K562 (cell line): ENCODE data around the gene IRF3. TPM values are rescaled to one million over a fixed set of nuclear protein-coding genes. Genes with fewer than 3 reads are reported as not detected.

Source experiments
- ATAC-seq: fragments of 200-7000 bp; cut with Tn5 transposase; 3 replicates; pipeline ENCODE4 v1.9.1; 2020; ENCODE audit warnings: moderate library complexity
- BruUV-seq: library from RNA; stranded (reverse); fragments of 400-500 nt; replicated peaks from 2 replicates; lab custom pipeline; 2021; lab: Mats Ljungman, UMichigan
- CTCF ChIA-PET: fragments of 300-600 bp; formaldehyde crosslinking; extraction: SDS; loops from one replicate; lab custom pipeline; 2021; ENCODE audit warnings: low intra/inter-chr PET ratio; lab: Yijun Ruan, JAX
- POLR2A ChIA-PET: fragments of 300-600, 350-650 bp; sonication (Branson Sonifier 250); formaldehyde crosslinking; extraction: SDS; loops from one replicate; lab custom pipeline; 2021; ENCODE audit warnings: antibody characterized with exemption, inconsistent platforms; lab: Yijun Ruan, JAX
- DNase-seq, 4 experiments: peaks; one replicate each; pipeline versions ENCODE4 v3.0.0 to v3.0.0-alpha.2; 2011 to 2018; ENCODE audit warnings: low spot score in 3 of 4, mixed read lengths in 3 of 4; ENCODE audit errors: extremely low read depth in 1 of 4
- FAIRE-seq: peaks from 2 replicates; lab custom pipeline; 2011; peaks lifted over from hg19 to GRCh38; lab: Jason Lieb, UNC
- H2AFZ ChIP-seq: 2 replicates; pipeline ENCODE4 v1.6.0; 2011; ENCODE audit warnings: low read depth, low read length, control low read depth, inconsistent platforms
- H3K27ac ChIP-seq: fragments of 200-600 bp; 3 replicates; pipeline ENCODE4 v1.8.0; 2011; ENCODE audit warnings: low read depth, mild to moderate bottlenecking, control low read depth, inconsistent platforms, low read length, moderate library complexity, mixed read lengths; ENCODE audit errors: extremely low read depth
- H3K27me3 ChIP-seq, 2 experiments: fragments of 300-600 bp in 1 of 2; 2 replicates in 1 of 2; 3 replicates in 1 of 2; pipeline versions ENCODE4 v1.6.0 to v1.8.0; 2011; ENCODE audit warnings: inconsistent platforms in 2 of 2, low read length in 2 of 2, mild to moderate bottlenecking in 1 of 2, mixed read lengths in 1 of 2, moderate library complexity in 1 of 2; ENCODE audit not compliant: control insufficient read depth in 2 of 2, insufficient read depth in 2 of 2
- H3K36me3 ChIP-seq: fragments of 300-600 bp; 3 replicates; pipeline ENCODE4 v1.8.0; 2011; ENCODE audit warnings: mild to moderate bottlenecking, low read length, inconsistent platforms; ENCODE audit not compliant: control insufficient read depth, insufficient read depth
- H3K4me1 ChIP-seq, 2 experiments: fragments of 200-600 bp in 1 of 2; replicated peaks in 1 of 2; 2 replicates in 1 of 2; 3 replicates in 1 of 2; pipeline versions ENCODE4 v1.5.1 to v1.8.0; 2011; ENCODE audit warnings: inconsistent platforms in 2 of 2, low read length in 2 of 2, mild to moderate bottlenecking in 1 of 2, mixed read lengths in 1 of 2, moderate library complexity in 1 of 2; ENCODE audit not compliant: control insufficient read depth in 2 of 2, insufficient read depth in 2 of 2
- H3K4me2 ChIP-seq: 2 replicates; pipeline ENCODE4 v1.6.1; 2011; ENCODE audit warnings: low read length, control low read depth, inconsistent platforms, mixed read lengths; ENCODE audit not compliant: insufficient read depth
- H3K4me3 ChIP-seq: fragments of 200-600 bp; sonication (generic), shearing (Covaris generic); 2 replicates; pipeline ENCODE4 v1.5.1; 2016; ENCODE audit warnings: control low read depth, inconsistent platforms
- H3K79me2 ChIP-seq: fragments of 200-600 bp; 3 replicates; pipeline ENCODE4 v1.8.0; 2011; ENCODE audit warnings: low read length, inconsistent platforms; ENCODE audit not compliant: control insufficient read depth, insufficient read depth
- H3K9ac ChIP-seq, 2 experiments: 2 replicates each; pipeline versions ENCODE4 v1.6.0 to v1.6.1; 2011; ENCODE audit warnings: low read depth in 2 of 2, low read length in 2 of 2, control low read depth in 1 of 2, inconsistent platforms in 1 of 2, mild to moderate bottlenecking in 1 of 2, mixed read lengths in 1 of 2; ENCODE audit not compliant: insufficient read depth in 1 of 2
- H3K9me1 ChIP-seq: one replicate; pipeline ENCODE4 v1.6.0; 2011; ENCODE audit warnings: inconsistent platforms, mild to moderate bottlenecking, low read length, moderate library complexity; ENCODE audit not compliant: control insufficient read depth, insufficient read depth
- H3K9me3 ChIP-seq: replicated peaks from 2 replicates; pipeline ENCODE4 v1.5.1; 2011; ENCODE audit warnings: low read depth, low read length, inconsistent platforms; ENCODE audit not compliant: control insufficient read depth, insufficient read depth
- H4K20me1 ChIP-seq: replicated peaks from 2 replicates; pipeline ENCODE4 v1.6.1; 2011; ENCODE audit warnings: low read length, inconsistent platforms, mixed read lengths; ENCODE audit not compliant: control insufficient read depth, insufficient read depth
- ATF1 ChIP-seq, 2 experiments: fragments of 450-650 bp in 1 of 2; IDR thresholded peaks; 2 replicates each; pipeline ENCODE4 v1.6.1; 2016; ENCODE audit warnings: missing compliant biosample characterization in 1 of 2, missing genetic modification characterization in 1 of 2
- BRF2 ChIP-seq: IDR thresholded peaks from 3 replicates; pipeline ENCODE4 v1.6.1; 2011; ENCODE audit warnings: borderline replicate concordance, mild to moderate bottlenecking; ENCODE audit not compliant: insufficient read length, insufficient read depth
- FOXA3 ChIP-seq, 2 experiments: fragments of 450-650 bp in 1 of 2; sonication (generic) in 1 of 2; formaldehyde crosslinking; IDR thresholded peaks in 1 of 2; conservative IDR thresholded peaks in 1 of 2; 2 replicates each; pipeline versions ENCODE4 v1.4.0 to v1.8.0; 2020 to 2022; ENCODE audit warnings: mild to moderate bottlenecking in 2 of 2, missing genetic modification reagents in 1 of 2
- PHTF2 ChIP-seq: fragments of 250-450 bp; sonication (Bioruptor Pico); IDR thresholded peaks from 2 replicates; pipeline ENCODE4 v1.5.0; 2021; ENCODE audit warnings: mild to moderate bottlenecking
- RBM22 ChIP-seq: fragments of 200-400 bp; formaldehyde crosslinking; IDR thresholded peaks from 2 replicates; pipeline ENCODE4 v1.6.1; 2018; ENCODE audit warnings: low read length, low read depth; ENCODE audit not compliant: poor library complexity, severe bottlenecking
- SMAD4 ChIP-seq: fragments of 250-450 bp; sonication (Bioruptor Pico); conservative IDR thresholded peaks from 2 replicates; pipeline ENCODE4 v1.8.0; 2021; ENCODE audit warnings: inconsistent platforms, mild to moderate bottlenecking, moderate library complexity
- STAG1 ChIP-seq: sonication (generic); formaldehyde crosslinking; IDR thresholded peaks from 2 replicates; pipeline ENCODE4 v1.5.0; 2020; ENCODE audit warnings: missing genetic modification reagents, borderline replicate concordance
- ZNF175 ChIP-seq: fragments of 200-800 bp; sonication (Bioruptor generic); IDR thresholded peaks from 2 replicates; pipeline ENCODE4 v1.6.1; 2016; ENCODE audit warnings: low read depth, mild to moderate bottlenecking, missing genetic modification characterization, missing compliant biosample characterization
- ZNF407 ChIP-seq: fragments of 450-650 bp; IDR thresholded peaks from 2 replicates; pipeline ENCODE4 v1.6.1; 2016; ENCODE audit warnings: low read depth
- WGBS: fragments of 100-300 bp; shearing (Covaris generic); methylation state at CpG from one replicate; pipeline ENCODE4 v1.1.6; 2016; ENCODE audit warnings: low coverage, mixed read lengths; ENCODE audit not compliant: insufficient coverage; ENCODE audit errors: missing lambda C conversion rate; 5-methylcytosine and 5-hydroxymethylcytosine counted together
- in situ Hi-C: fragments of 300-500 bp; cut with MboI; formaldehyde crosslinking; loops from 4 replicates; pipeline ENCODE4 v1.15.0; 2018; ENCODE audit warnings: inconsistent platforms, mixed read lengths
- intact Hi-C: fragments of 100-400 bp; cut with micrococcal nuclease; formaldehyde crosslinking; loops from 2 replicates; pipeline ENCODE4 v1.14.2; 2022
- polyA plus RNA-seq, 8 experiments: library from polyadenylated mRNA; depleted of rRNA in 4 of 8; stranded (reverse) in 5 of 8; unstranded in 3 of 8; fragments of >200 nt; fragmentation: Nextera tagmentation in 2 of 8; fragmentation: Illumina TruSeq in 1 of 8; extraction: Ambion mirVana in 2 of 8; extraction: Trizol in 1 of 8; gene quantifications; 2 replicates each; pipeline versions ENCODE4 v1.2.1 to v1.2.3, GENCODE V29; 2011 to 2014; ENCODE audit warnings: inconsistent platforms in 1 of 8, missing spikeins in 1 of 8
- total RNA-seq, 7 experiments: library from RNA; depleted of rRNA in 6 of 7; stranded (reverse); fragments of >200 nt in 6 of 7; fragmentation: Illumina TruSeq in 2 of 7; extraction: Trizol in 2 of 7; gene quantifications; 2 replicates each; pipeline versions ENCODE4 v1.2.1 to v1.2.3, GENCODE V29; 2011 to 2021; ENCODE audit warnings: low replicate concordance in 1 of 7
- TF ChIP-seq, protein P1 (sequence below), 2 experiments: fragments of 250-450 bp in 1 of 2; fragments of 450-650 bp in 1 of 2; sonication (Bioruptor Pico) in 1 of 2; IDR thresholded peaks; 2 replicates each; pipeline versions ENCODE4 v1.6.1 to v1.8.0; 2016 to 2021; ENCODE audit warnings: mild to moderate bottlenecking in 2 of 2, moderate library complexity in 2 of 2, missing compliant biosample characterization in 1 of 2, missing genetic modification characterization in 1 of 2

The IRF3 gene
- total and polyA plus RNA-seq, 9 of the 15 experiments (the other 6 are each of a cell fraction or from before 2014, with no cell fraction given) = 7.5 to 145 (median 65.4) TPM

- TF ChIP-seq PHTF2 (CRISPR knock-in tag) (no peak), BRF2 (no peak), STAG1 (CRISPR knock-in tag) (no peak), SMAD4 (CRISPR knock-in tag) (no peak), ATF1 (CRISPR knock-in tag; IDR thresholded peaks at IDR 0.05) (no peak), ATF1 (tag; IDR thresholded peaks at IDR 0.05) (no peak), FOXA3 (CRISPR knock-in tag; conservative IDR thresholded peaks at IDR 0.05 in 1 of 2, IDR thresholded peaks at IDR 0.05 in 1 of 2) (no peak)
- TF ChIP-seq, protein P1, sequence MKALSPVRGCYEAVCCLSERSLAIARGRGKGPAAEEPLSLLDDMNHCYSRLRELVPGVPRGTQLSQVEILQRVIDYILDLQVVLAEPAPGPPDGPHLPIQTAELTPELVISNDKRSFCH (CRISPR knock-in tag; IDR thresholded peaks at IDR 0.05) = no peak
- TF ChIP-seq, protein P1 (tag; IDR thresholded peaks at IDR 0.05) = no peak
These were observed 425 bp upstream of the IRF3 start (continued) for GRCh38 chr19:49666120-49666444.

GRCh38 chr19:49665036-49665350 is 664 bp downstream of the IRF3 start:
- ChIA-PET CTCF (no interaction called here), POLR2A (interaction anchor here (0.7 to 6.1 kb wide), 8 partner anchors 9 to 177 kb away, joined by 3 to 35 read pairs (median 5); partner anchors contain the start of genes PRMT1, PRR12 and RPL13A)
- peaks cover 7 to 29% of the 10 kb centered on the region in 2 experiments; a peak in 4 of 5 replicates for H3K4me1 ChIP-seq
- in situ Hi-C loops = no loop called here
- no peak for DNase-seq
- H3K9me1 ChIP-seq = no peaks in the 10 kb centered on the region
- peak overlapping the region; percentile 99 for H3K4me2 ChIP-seq
- intact Hi-C loops = loop anchor here (2.0 kb wide), 1 partner anchor 74 kb away; the partner anchor contains the start of gene PRR12
- H2AFZ ChIP-seq = peak overlapping the region; percentile 95; the same call in 1 of the 2 replicates
- peaks cover 59% of the 10 kb centered on the region for H3K36me3 ChIP-seq
- peak; percentile 54 for FAIRE-seq
- H3K4me3 ChIP-seq = peak overlapping the region; percentile 81
- H4K20me1 ChIP-seq = peaks cover 6% of the 10 kb centered on the region; the same call in 1 of the 2 replicates
- WGBS = 0% methylated on average over 7 of the region's 7 CpGs
- no TSS peak for BruUV-seq
- H3K79me2 ChIP-seq = peaks cover 58% of the 10 kb centered on the region
- H3K9ac ChIP-seq = peak overlapping the region; percentile 95 to 98
- peak overlapping the region; percentile 81 for H3K27ac ChIP-seq
- H3K27me3 ChIP-seq = no peaks in the 10 kb centered on the region
- ATAC-seq = no peak
- 0 out of 2 replicates have a peak, but pooled peaks cover under 1% of the 10 kb centered on the region for H3K9me3 ChIP-seq
- TF ChIP-seq RBM22 = no peak
- no peak for TF ChIP-seq ZNF175
- TF ChIP-seq ZNF407 = 0 out of 2 replicates have a peak, but pooled peaks have one; percentile 40
